Progenitor cell of endocrine pancreas (in vitro differentiated cells): ENCODE data around the gene KIF1B. TPM values are rescaled to one million over a fixed set of nuclear protein-coding genes. Genes with fewer than 3 reads are reported as not detected.

Experiments used
- DNase-seq: peaks from one replicate; pipeline ENCODE4 v3.0.0; 2021; ENCODE audit warnings: low spot score; ENCODE audit not compliant: unreplicated experiment
- H3K27ac Mint-ChIP-seq: 2 replicates; pipeline ENCODE4 v1.8.0; 2021; ENCODE audit warnings: mild to moderate bottlenecking, moderate library complexity, mixed read lengths
- H3K27me3 Mint-ChIP-seq: 2 replicates; pipeline ENCODE4 v1.8.0; 2021; ENCODE audit warnings: mixed read lengths
- H3K36me3 Mint-ChIP-seq: 2 replicates; pipeline ENCODE4 v1.8.0; 2022; ENCODE audit warnings: mixed read lengths; ENCODE audit not compliant: insufficient read depth
- H3K4me1 Mint-ChIP-seq: 2 replicates; pipeline ENCODE4 v1.8.0; 2021; ENCODE audit warnings: low read depth, mixed read lengths
- H3K4me3 Mint-ChIP-seq: 2 replicates; pipeline ENCODE4 v1.8.0; 2021; ENCODE audit warnings: low read depth, mild to moderate bottlenecking, moderate library complexity, mixed read lengths
- H3K9me3 Mint-ChIP-seq: 2 replicates; pipeline ENCODE4 v1.8.0; 2021; ENCODE audit warnings: low read depth, mixed read lengths
- total RNA-seq: library from RNA; stranded (reverse); gene quantifications from 2 replicates; pipeline ENCODE4 v1.2.1, GENCODE V29; 2021
- TF ChIP-seq, protein P1 (sequence below): fragments of 200-600 bp; sonication (generic); IDR thresholded peaks from one replicate; pipeline ENCODE4 v1.5.0; 2021; ENCODE audit warnings: antibody characterized with exemption, mild to moderate bottlenecking; ENCODE audit not compliant: unreplicated experiment

The KIF1B gene
- total RNA-seq, 1 donor from 2014 or later = 78.7 TPM

DNA sequence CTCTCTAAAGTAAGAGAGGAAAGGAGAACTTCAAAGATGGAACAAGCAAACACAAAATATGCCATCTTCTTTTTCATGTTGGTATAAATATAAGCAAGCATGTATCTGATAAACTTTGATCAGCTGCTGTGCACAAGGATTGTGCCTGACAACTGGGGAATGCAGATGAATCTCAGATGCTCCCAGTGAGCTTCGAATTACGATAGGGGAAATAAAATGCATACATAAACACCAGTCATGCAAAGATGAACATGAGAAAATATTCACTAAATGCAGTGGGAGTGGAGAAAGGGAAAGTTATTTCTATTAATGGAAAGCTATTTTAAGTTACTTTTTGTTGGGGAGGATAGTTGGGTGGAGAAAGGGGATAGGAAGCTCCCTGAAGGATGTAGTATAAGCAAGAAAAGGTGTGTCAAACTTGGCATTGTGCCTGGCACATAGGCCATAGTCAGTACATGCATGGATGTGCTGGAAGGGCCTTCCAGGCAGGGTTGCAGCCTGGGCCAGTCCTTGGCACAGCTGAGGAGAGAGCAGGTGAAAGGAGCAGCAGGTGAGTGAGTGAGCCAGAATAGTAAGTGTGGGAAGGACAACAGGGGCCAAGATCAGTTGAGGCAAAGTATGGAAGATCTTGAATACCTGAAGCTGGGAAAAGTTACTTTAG is 130.7 kb downstream of the KIF1B start:
- H3K4me1 Mint-ChIP-seq = peaks cover 14% of the 10 kb centered on the region
- TF ChIP-seq, protein P1, sequence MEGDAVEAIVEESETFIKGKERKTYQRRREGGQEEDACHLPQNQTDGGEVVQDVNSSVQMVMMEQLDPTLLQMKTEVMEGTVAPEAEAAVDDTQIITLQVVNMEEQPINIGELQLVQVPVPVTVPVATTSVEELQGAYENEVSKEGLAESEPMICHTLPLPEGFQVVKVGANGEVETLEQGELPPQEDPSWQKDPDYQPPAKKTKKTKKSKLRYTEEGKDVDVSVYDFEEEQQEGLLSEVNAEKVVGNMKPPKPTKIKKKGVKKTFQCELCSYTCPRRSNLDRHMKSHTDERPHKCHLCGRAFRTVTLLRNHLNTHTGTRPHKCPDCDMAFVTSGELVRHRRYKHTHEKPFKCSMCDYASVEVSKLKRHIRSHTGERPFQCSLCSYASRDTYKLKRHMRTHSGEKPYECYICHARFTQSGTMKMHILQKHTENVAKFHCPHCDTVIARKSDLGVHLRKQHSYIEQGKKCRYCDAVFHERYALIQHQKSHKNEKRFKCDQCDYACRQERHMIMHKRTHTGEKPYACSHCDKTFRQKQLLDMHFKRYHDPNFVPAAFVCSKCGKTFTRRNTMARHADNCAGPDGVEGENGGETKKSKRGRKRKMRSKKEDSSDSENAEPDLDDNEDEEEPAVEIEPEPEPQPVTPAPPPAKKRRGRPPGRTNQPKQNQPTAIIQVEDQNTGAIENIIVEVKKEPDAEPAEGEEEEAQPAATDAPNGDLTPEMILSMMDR = no peak
- DNase-seq = no peak
- no peaks in the 10 kb centered on the region for H3K27me3 Mint-ChIP-seq
- H3K4me3 Mint-ChIP-seq = no peak overlapping the region
- H3K9me3 Mint-ChIP-seq = no peaks in the 10 kb centered on the region
- no peak overlapping the region for H3K27ac Mint-ChIP-seq
- H3K36me3 Mint-ChIP-seq = peaks cover 26% of the 10 kb centered on the region

DNA sequence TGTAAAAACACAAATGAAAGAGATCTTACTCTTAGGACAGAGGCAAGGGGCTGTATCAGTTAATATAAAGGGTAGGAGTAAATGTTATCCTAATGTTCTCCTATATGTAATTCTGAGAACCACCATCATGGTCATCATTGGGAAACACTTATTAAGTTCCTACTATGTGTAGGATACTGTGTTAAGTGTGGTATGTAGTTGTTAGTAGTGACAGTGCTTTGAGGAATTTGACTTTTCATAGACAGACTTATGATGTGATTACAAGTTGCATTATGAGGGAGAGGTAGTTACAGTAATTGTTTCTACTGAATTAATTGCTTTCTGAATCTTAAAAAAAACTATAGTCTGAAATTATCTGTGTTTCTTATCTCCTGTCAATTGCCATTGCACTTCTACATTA is 136.7 kb downstream of the KIF1B start:
- H3K9me3 Mint-ChIP-seq = no peaks in the 10 kb centered on the region
- no peak for DNase-seq
- H3K27me3 Mint-ChIP-seq = no peaks in the 10 kb centered on the region
- H3K36me3 Mint-ChIP-seq = peaks cover 37% of the 10 kb centered on the region
- no peak overlapping the region for H3K27ac Mint-ChIP-seq
- no peaks in the 10 kb centered on the region for H3K4me1 Mint-ChIP-seq
- TF ChIP-seq, protein P1 = no peak
- no peak overlapping the region for H3K4me3 Mint-ChIP-seq

DNA sequence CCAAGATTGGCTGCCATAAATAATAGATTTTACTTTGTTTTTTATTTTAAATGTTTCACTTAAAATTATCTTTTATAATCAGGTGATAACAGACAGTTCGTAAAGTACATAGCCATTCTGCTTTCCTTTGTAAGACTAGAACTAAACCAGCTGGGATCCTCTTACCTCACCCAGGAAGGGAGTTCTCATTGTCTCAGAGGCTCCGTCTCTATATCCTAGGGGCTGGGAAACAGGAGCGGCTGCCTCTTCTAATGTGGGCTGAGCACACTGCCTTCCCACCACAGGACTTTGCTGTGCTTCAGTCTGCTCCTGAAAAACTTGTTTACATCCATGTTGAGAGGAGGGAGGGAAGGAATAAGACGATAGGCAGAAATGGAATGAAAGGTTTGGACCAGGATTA is 142.9 kb downstream of the KIF1B start:
- H3K36me3 Mint-ChIP-seq = peaks cover 20% of the 10 kb centered on the region
- H3K4me3 Mint-ChIP-seq = no peak overlapping the region
- DNase-seq = no peak
- H3K27ac Mint-ChIP-seq = peak overlapping the region; percentile 24
- H3K9me3 Mint-ChIP-seq = no peaks in the 10 kb centered on the region
- H3K4me1 Mint-ChIP-seq = no peaks in the 10 kb centered on the region
- H3K27me3 Mint-ChIP-seq = no peaks in the 10 kb centered on the region
- TF ChIP-seq, protein P1 = no peak

DNA sequence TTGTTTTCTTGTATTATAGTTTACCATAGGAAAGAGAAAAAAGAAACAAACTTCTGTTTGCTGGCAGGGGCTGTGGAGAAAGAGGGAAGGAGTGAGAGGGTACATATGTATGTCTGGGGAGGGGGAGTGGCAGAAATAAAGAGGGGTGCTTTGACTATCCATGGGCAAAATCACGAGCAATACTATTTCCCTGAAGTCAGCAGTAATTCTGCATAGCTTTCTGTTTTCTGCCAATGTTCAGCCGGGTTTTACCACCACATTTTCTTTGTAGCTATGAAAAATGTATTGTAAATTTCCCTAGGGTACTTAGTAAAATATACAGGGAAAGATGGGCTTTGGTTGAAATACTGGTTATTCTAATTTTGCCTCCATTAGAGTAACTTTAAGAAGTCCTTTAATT is 143.3 kb downstream of the KIF1B start:
- no peak for DNase-seq
- Mint-ChIP-seq H3K9me3 (no peaks in the 10 kb centered on the region), H3K27ac (peak overlapping the region; percentile 24), H3K27me3 (no peaks in the 10 kb centered on the region), H3K36me3 (peaks cover 17% of the 10 kb centered on the region), H3K4me3 (no peak overlapping the region), H3K4me1 (no peaks in the 10 kb centered on the region)
- TF ChIP-seq, protein P1 = no peak

DNA sequence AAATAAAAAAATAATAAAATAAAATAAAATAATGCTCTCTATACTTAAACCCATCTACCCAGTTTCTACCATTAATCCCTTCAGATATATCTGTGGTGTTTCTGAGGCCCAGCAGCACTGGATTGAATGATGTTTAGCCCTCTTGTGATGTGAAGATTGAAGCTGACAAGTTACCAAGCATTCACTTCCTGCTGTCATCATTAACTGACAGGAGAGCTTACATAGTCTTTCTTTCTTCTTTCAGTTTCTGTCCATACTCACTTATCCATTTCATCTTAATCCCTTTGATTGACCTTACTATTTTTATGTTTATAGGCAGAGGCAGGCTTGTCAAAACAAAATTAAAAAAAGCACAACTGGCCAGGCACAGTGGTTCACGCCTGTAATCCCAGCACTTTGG is 149.7 kb downstream of the KIF1B start:
- Mint-ChIP-seq H3K27me3 (no peaks in the 10 kb centered on the region), H3K36me3 (peaks cover 18% of the 10 kb centered on the region), H3K9me3 (no peaks in the 10 kb centered on the region), H3K27ac (peak overlapping the region; percentile 59), H3K4me1 (no peaks in the 10 kb centered on the region), H3K4me3 (no peak overlapping the region)
- TF ChIP-seq, protein P1 = no peak
- no peak for DNase-seq
